Naive B cell (primary cell): ENCODE data around the gene SACS. TPM values are rescaled to one million over a fixed set of nuclear protein-coding genes. Genes with fewer than 3 reads are reported as not detected.

ENCODE experiments used
- polyA plus RNA-seq, 6 donors: library from polyadenylated mRNA; unstranded; fragments of 300-500 nt; fragmentation: Illumina TruSeq; gene quantifications; one replicate each; pipeline ENCODE4 v1.2.3, GENCODE V29; 2021; ENCODE audit warnings: low read depth in 6 of 6

Gene SACS
- polyA plus RNA-seq, 6 donors from 2014 or later: 0.33 to 1.7 (median 1.5) TPM

Other genes starting within 250 kb of the SACS start
- 1 to 10 TPM in 2 of 6 donors, under 1 TPM in 2, not detected in 2; 0.54 to 1.9 (median 1.3) TPM for gene TNFRSF19, start 136.7 kb upstream of the SACS start, polyA plus RNA-seq